Transverse colon (tissue), 3 donors: ENCODE measurements around the gene ACSM6.

ENCODE experiments used
- CTCF ChIP-seq, 5 experiments: fragments of 200-600 bp in 3 of 5; fragments of 450-650 bp in 2 of 5; sonication (generic) in 3 of 5; IDR thresholded peaks; 1 replicate in 2 of 5; 2 replicates in 3 of 5; pipeline ENCODE4 v1.5.1; 2016 to 2017; ENCODE audit warnings: antibody characterized with exemption in 5 of 5, inconsistent platforms in 3 of 5, mild to moderate bottlenecking in 2 of 5, moderate library complexity in 1 of 5
- EP300 ChIP-seq: sonication (generic); formaldehyde crosslinking; IDR thresholded peaks from one replicate; pipeline ENCODE4 v1.6.1; 2017; ENCODE audit warnings: antibody characterized with exemption, low read depth
- POLR2A ChIP-seq: fragments of 450-650 bp; IDR thresholded peaks from one replicate; pipeline ENCODE4 v1.6.1; 2016; ENCODE audit warnings: antibody characterized with exemption, mild to moderate bottlenecking, moderate library complexity

DNA sequence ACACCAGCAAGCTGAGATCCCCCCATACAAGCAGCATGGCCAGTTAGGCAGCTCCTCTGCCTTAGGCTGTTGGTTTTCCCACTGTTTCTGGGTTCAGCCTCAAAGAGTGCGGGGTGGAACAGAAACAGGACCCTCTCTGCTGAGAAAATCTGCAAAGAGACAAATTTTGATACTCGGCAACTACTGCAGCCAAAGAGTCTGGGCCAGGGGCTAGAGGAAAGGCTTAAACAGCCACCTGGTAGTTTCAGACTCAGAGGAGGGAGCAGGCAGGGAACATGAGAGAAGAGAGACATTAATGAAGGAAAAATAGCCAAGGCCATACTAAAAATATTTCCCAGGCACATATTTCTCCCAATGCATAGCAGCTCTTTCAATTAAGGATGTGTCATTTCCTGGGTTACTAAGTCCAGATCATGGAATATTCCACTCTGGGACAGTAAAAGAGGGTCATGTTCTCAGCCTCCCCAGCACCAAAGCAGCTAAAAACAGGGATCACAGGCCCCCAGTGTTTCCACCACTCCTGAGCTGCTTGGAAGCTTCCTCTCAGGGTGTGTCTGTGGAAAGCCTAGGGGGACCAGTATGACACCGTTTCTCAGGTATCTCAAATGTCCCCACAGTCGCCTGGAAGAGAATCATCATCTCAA, 67.0 kb downstream of the ACSM6 start:
- TF ChIP-seq CTCF (IDR thresholded peaks at IDR 0.05), result no peak
- no peak for TF ChIP-seq POLR2A
- no peak for TF ChIP-seq EP300
